HEK293T (cell line): ENCODE data around the gene TMEM208.
A peak's percentile ranks its signal among the peaks of the same experiment; 100 is the strongest.

Source experiments
- CTCF ChIA-PET: fragments of 350-600 bp; formaldehyde crosslinking; extraction: SDS; loops from one replicate; lab custom pipeline; 2021; ENCODE audit warnings: antibody characterized with exemption, inconsistent platforms; lab: Yijun Ruan, JAX
- POLR2A ChIA-PET: fragments of 350-600 bp; formaldehyde crosslinking; extraction: SDS; loops from one replicate; lab custom pipeline; 2020; ENCODE audit warnings: antibody characterized with exemption, inconsistent platforms; lab: Yijun Ruan, JAX
- DNase-seq: peaks from one replicate; pipeline ENCODE4 v3.0.0; 2012; ENCODE audit warnings: mixed read lengths; ENCODE audit errors: extremely low spot score
- ARNT ChIP-seq: fragments of 450-650 bp; IDR thresholded peaks from 2 replicates; pipeline ENCODE4 v1.6.1; 2017; ENCODE audit warnings: mild to moderate bottlenecking
- BHLHE40 ChIP-seq: fragments of 450-650 bp; IDR thresholded peaks from 2 replicates; pipeline ENCODE4 v1.6.1; 2016; ENCODE audit warnings: mild to moderate bottlenecking, moderate library complexity, borderline replicate concordance
- CTBP1 ChIP-seq: fragments of 450-650 bp; IDR thresholded peaks from 2 replicates; pipeline ENCODE4 v1.6.1; 2016; ENCODE audit warnings: borderline replicate concordance
- ELF4 ChIP-seq: fragments of 450-650 bp; IDR thresholded peaks from 2 replicates; pipeline ENCODE4 v1.6.1; 2017; ENCODE audit warnings: antibody characterized with exemption
- FOXA1 ChIP-seq: fragments of 450-650 bp; IDR thresholded peaks from 2 replicates; pipeline ENCODE4 v1.6.1; 2016; ENCODE audit warnings: mild to moderate bottlenecking
- FOXK2 ChIP-seq: fragments of 450-650 bp; IDR thresholded peaks from 2 replicates; pipeline ENCODE4 v1.6.1; 2016; ENCODE audit warnings: mild to moderate bottlenecking
- FOXM1 ChIP-seq: fragments of 450-650 bp; IDR thresholded peaks from 2 replicates; pipeline ENCODE4 v1.6.1; 2017; ENCODE audit warnings: mild to moderate bottlenecking, borderline replicate concordance
- HDGF ChIP-seq: fragments of 450-650 bp; IDR thresholded peaks from 2 replicates; pipeline ENCODE4 v1.6.1; 2017; ENCODE audit warnings: antibody characterized with exemption, borderline replicate concordance
- L3MBTL2 ChIP-seq: fragments of 450-650 bp; conservative IDR thresholded peaks from 2 replicates; pipeline ENCODE4 v1.6.1; 2016; ENCODE audit warnings: mild to moderate bottlenecking
- LEF1 ChIP-seq: fragments of 450-650 bp; IDR thresholded peaks from 2 replicates; pipeline ENCODE4 v1.6.1; 2017; ENCODE audit warnings: mild to moderate bottlenecking, borderline replicate concordance
- NFRKB ChIP-seq: fragments of 450-650 bp; IDR thresholded peaks from 2 replicates; pipeline ENCODE4 v1.6.1; 2016; ENCODE audit warnings: mild to moderate bottlenecking, moderate library complexity
- SP1 ChIP-seq: fragments of 450-650 bp; IDR thresholded peaks from 2 replicates; pipeline ENCODE4 v1.6.1; 2017
- SUZ12 ChIP-seq: fragments of 450-650 bp; IDR thresholded peaks from 2 replicates; pipeline ENCODE4 v1.6.1; 2016; ENCODE audit warnings: mild to moderate bottlenecking
- TARDBP ChIP-seq: fragments of 450-650 bp; IDR thresholded peaks from 2 replicates; pipeline ENCODE4 v1.6.1; 2016
- ZNF384 ChIP-seq: fragments of 450-650 bp; IDR thresholded peaks from 2 replicates; pipeline ENCODE4 v1.6.1; 2016
- TF ChIP-seq, protein P1 (sequence below): fragments of 450-650 bp; IDR thresholded peaks from 2 replicates; pipeline ENCODE4 v1.6.1; 2016

The TMEM208 gene

GRCh38 chr16:67236563-67237395 lies 9.8 kb downstream of the TMEM208 start:
- TF ChIP-seq HDGF (no peak), ZNF384 (no peak), SUZ12 (no peak), FOXK2 (no peak), TARDBP (no peak), BHLHE40 (no peak), FOXA1 (no peak)
- TF ChIP-seq, protein P1, sequence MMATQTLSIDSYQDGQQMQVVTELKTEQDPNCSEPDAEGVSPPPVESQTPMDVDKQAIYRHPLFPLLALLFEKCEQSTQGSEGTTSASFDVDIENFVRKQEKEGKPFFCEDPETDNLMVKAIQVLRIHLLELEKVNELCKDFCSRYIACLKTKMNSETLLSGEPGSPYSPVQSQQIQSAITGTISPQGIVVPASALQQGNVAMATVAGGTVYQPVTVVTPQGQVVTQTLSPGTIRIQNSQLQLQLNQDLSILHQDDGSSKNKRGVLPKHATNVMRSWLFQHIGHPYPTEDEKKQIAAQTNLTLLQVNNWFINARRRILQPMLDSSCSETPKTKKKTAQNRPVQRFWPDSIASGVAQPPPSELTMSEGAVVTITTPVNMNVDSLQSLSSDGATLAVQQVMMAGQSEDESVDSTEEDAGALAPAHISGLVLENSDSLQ: no peak
- CTCF ChIA-PET: interaction anchor here (0.5 kb wide), 1 partner anchor 22 kb away, joined by 8 read pairs; no protein-coding TSS in a partner anchor
- DNase-seq: peak; percentile 97
- POLR2A ChIA-PET: interaction anchor here (1.1 to 4.9 kb wide), 3 partner anchors 10 to 276 kb away, joined by 3 to 41 read pairs (median 22); partner anchors contain the start of genes CES3, FHOD1, SLC9A5 and TMEM208

DNA sequence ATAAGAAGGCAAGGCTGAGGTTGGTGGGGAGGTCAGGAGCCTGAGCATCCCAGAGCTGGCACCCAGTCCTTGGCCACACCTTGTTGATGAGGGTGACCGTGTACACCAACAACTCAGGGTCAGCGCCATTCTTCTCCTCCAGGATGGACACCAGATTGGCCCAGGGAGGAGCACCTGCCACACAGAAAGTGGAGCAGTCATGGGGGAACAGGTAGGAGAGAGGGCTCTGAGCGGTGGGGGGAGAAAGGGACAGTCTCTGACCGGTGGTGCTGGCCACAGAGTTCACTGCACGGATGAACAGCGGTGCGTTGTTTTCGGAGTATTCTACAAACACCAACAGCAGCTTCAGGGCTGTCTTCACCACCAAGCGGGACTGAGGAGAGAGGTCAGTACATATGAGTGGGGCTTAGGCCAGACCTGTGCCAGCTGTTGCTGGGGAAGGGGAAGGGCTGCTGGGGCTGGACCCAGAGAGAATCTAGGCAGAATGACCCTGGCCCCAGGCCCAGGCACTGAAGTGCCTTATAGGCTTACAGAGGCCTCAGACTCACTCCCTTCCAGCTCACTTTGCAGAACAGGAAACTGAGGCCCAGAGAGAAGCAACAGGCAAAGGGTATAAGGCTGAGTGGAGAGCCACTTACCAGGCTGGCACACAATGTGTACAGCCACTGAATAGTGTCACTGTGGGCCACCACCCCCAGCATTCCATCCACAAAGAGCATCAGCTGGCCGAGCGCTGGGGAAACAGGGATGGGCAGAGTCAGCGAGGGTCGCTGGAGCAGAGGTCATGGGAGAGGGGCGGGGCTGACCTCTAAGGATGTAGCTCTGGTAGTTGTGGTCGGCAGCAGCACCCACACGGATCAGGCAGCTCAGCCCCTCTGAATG lies 10.7 kb downstream of the TMEM208 start:
- CTCF ChIA-PET: interaction anchor here (0.5 kb wide), 1 partner anchor 21 kb away, joined by 8 read pairs; no protein-coding TSS in a partner anchor
- POLR2A ChIA-PET: interaction anchor here (1.1 to 4.9 kb wide), 3 partner anchors 10 to 277 kb away, joined by 3 to 41 read pairs (median 10); partner anchors contain the start of genes CES3, FHOD1, SLC9A5 and TMEM208
- no peak for DNase-seq
- TF ChIP-seq, protein P1: no peak
- TF ChIP-seq ARNT (no peak), FOXM1 (no peak), FOXA1 (no peak), L3MBTL2 (no peak), SUZ12 (no peak), LEF1 (no peak), HDGF (no peak), ELF4 (no peak), FOXK2 (no peak), CTBP1 (no peak), BHLHE40 (no peak), SP1 (no peak), ZNF384 (no peak), TARDBP (no peak)

DNA sequence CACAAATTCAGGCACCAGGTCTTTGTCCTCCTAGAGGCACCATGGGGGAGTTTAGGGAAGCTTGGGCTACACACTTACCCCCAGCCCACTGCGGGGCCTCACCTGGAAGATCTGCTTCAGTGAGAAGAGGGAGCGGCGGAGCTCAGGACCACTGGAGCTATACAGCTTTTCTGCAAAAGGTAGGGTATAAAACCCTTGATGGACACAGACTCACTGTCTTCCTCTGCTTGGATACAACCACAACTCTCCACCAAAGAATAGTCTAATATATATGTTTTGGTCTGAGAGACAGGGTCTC lies 11.3 kb downstream of the TMEM208 start:
- TF ChIP-seq HDGF: no peak
- TF ChIP-seq NFRKB: no peak
- TF ChIP-seq SP1: no peak
- no peak for TF ChIP-seq FOXA1
- no peak for TF ChIP-seq FOXM1
- no peak for TF ChIP-seq LEF1
- TF ChIP-seq, protein P1: no peak
- no peak for TF ChIP-seq CTBP1
- TF ChIP-seq BHLHE40: no peak
- no peak for TF ChIP-seq FOXK2
- no peak for TF ChIP-seq ARNT
- no peak for TF ChIP-seq TARDBP
- TF ChIP-seq L3MBTL2: no peak
- no peak for TF ChIP-seq ELF4
- TF ChIP-seq ZNF384: no peak
- TF ChIP-seq SUZ12: no peak
- POLR2A ChIA-PET: interaction anchor here (2.6 to 4.9 kb wide), 2 partner anchors 10 to 11 kb away, joined by 10 to 41 read pairs; partner anchors contain the start of genes FHOD1, SLC9A5 and TMEM208
- CTCF ChIA-PET: no interaction called here
- no peak for DNase-seq

DNA sequence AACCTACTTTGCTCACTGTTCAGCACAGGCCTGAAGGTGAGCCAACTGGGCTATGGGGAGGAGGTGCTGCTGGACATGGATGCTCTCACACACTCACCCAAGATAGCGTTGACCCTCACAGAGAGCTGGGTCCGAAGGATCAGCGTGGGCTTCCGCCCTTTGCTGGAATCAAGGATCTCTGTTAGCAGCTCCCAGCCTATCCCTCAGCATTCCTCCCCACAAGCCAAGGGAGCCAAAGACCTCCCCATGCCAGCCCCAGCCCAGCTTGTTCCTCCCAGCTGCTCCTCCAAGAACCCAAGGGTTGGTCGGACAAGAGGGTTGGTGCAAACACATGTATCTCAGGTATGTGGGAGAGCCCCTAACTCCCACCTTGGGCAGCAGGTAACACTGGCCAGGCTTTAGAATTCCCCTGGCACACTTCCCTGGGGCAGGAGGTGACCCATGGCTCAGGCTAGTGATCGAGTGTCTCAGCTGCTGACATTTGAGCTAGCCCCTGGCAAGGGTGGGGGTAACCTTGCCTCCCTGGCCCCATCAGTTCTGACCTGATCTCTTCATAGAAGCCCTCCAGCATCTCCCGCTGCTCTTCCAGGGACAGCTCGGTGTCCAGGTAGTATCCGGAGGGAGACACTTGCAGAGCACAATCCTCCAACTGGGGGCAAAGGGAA lies 12.0 kb downstream of the TMEM208 start:
- TF ChIP-seq, protein P1: no peak
- no peak for TF ChIP-seq HDGF
- no peak for TF ChIP-seq NFRKB
- TF ChIP-seq BHLHE40: no peak
- no peak for TF ChIP-seq SP1
- no peak for TF ChIP-seq L3MBTL2
- no peak for TF ChIP-seq FOXA1
- TF ChIP-seq ELF4: no peak
- TF ChIP-seq LEF1: no peak
- no peak for TF ChIP-seq ARNT
- no peak for TF ChIP-seq SUZ12
- TF ChIP-seq ZNF384: no peak
- no peak for TF ChIP-seq FOXM1
- no peak for TF ChIP-seq FOXK2
- ChIA-PET CTCF (interaction anchor here (0.5 kb wide), 1 partner anchor 54 kb away, joined by 4 read pairs; no protein-coding TSS in a partner anchor), POLR2A (interaction anchor here (2.6 to 4.9 kb wide), 2 partner anchors 9 to 12 kb away, joined by 10 to 41 read pairs; partner anchors contain the start of genes FHOD1, SLC9A5 and TMEM208)
- DNase-seq: no peak
